Fibroblast of lung (primary cell): Measurements from ENCODE around the gene CDCP1.

ENCODE experiments used
- CTCF ChIP-seq, 2 donors: IDR thresholded peaks in 1 of 2; conservative IDR thresholded peaks in 1 of 2; 1 replicate in 1 of 2; 2 replicates in 1 of 2; pipeline ENCODE4 v1.5.1; 2011 to 2012; ENCODE audit warnings: low read length in 2 of 2, control low read depth in 1 of 2, inconsistent platforms in 1 of 2, low read depth in 1 of 2, mild to moderate bottlenecking in 1 of 2
- EZH2 ChIP-seq: IDR thresholded peaks from 2 replicates; pipeline ENCODE4 v1.5.1; 2012; ENCODE audit warnings: low read length, control low read depth, mild to moderate bottlenecking; ENCODE audit errors: missing control alignments

- TF ChIP-seq CTCF (conservative IDR thresholded peaks at IDR 0.05 in 1 of 2, IDR thresholded peaks at IDR 0.05 in 1 of 2; ENCODE audit: low read depth in 1 of 2, low read length in 2 of 2) (no peak), EZH2 (no peak)
Measured at GRCh38 chr3:45135959-45136358, 10.2 kb downstream of the CDCP1 start.
